ENCODE data around the gene RECQL5.

GRCh38 chr17:75635610-75636202 lies 31.2 kb downstream of the RECQL5 start:
- TF ChIP-seq POLR2AphosphoS5 (IDR thresholded peaks at IDR 0.05; ENCODE audit: low read depth, low read length) (no peak), SPI1 (IDR thresholded peaks at IDR 0.05; ENCODE audit: low read depth, low read length) (no peak), TAF1 (IDR thresholded peaks at IDR 0.05; ENCODE audit: low read depth, low read length) (no peak), POLR2A (IDR thresholded peaks at IDR 0.05; ENCODE audit: low read depth, low read length) (no peak), PAX5 (IDR thresholded peaks at IDR 0.05; ENCODE audit: insufficient read depth, low read length, severe bottlenecking) (no peak), POU2F2 (IDR thresholded peaks at IDR 0.05; ENCODE audit: low read depth, low read length) (no peak)

All from GM12891 (cell line).